HEK293 (cell line): ENCODE data around the gene EFCAB6.

ENCODE experiments used
- MEIS1 ChIP-seq: sonication (generic); formaldehyde crosslinking; IDR thresholded peaks from 2 replicates; pipeline ENCODE4 v1.8.1; 2022; ENCODE audit warnings: missing genetic modification reagents, mild to moderate bottlenecking, borderline replicate concordance
- TCF7L2 ChIP-seq: IDR thresholded peaks from 2 replicates; pipeline ENCODE4 v1.6.1; 2011; ENCODE audit warnings: low read depth, mild to moderate bottlenecking, inconsistent platforms, low read length, moderate library complexity, borderline replicate concordance
- ZFP41 ChIP-seq: fragments of 450-650 bp; formaldehyde crosslinking; IDR thresholded peaks from 2 replicates; pipeline ENCODE4 v1.5.1; 2016; ENCODE audit warnings: missing biosample characterization, missing genetic modification characterization, borderline replicate concordance
- ZNF114 ChIP-seq: fragments of 450-650 bp; formaldehyde crosslinking; IDR thresholded peaks from 2 replicates; pipeline ENCODE4 v1.5.0; 2017; ENCODE audit warnings: missing biosample characterization, missing genetic modification characterization
- ZNF350 ChIP-seq: fragments of 450-650 bp; formaldehyde crosslinking; IDR thresholded peaks from 2 replicates; pipeline ENCODE4 v1.5.0; 2017; ENCODE audit warnings: missing biosample characterization, mild to moderate bottlenecking, missing genetic modification characterization
- ZNF654 ChIP-seq: fragments of 450-650 bp; formaldehyde crosslinking; IDR thresholded peaks from 2 replicates; pipeline ENCODE4 v1.5.1; 2016; ENCODE audit warnings: low read depth, missing biosample characterization, missing genetic modification characterization
- ZNF785 ChIP-seq: fragments of 450-650 bp; formaldehyde crosslinking; IDR thresholded peaks from 2 replicates; pipeline ENCODE4 v1.5.1; 2016; ENCODE audit warnings: missing biosample characterization, missing genetic modification characterization
- TF ChIP-seq, protein P1 (sequence below): fragments of 450-650 bp; formaldehyde crosslinking; IDR thresholded peaks from 2 replicates; pipeline ENCODE4 v1.5.1; 2016; ENCODE audit warnings: missing biosample characterization, missing genetic modification characterization
- TF ChIP-seq, protein P2 (sequence below): sonication (generic); formaldehyde crosslinking; IDR thresholded peaks from 2 replicates; pipeline ENCODE4 v1.8.1; 2022; ENCODE audit warnings: mild to moderate bottlenecking, moderate library complexity, missing genetic modification reagents
- TF ChIP-seq, protein P3 (sequence below): fragments of 450-650 bp; formaldehyde crosslinking; IDR thresholded peaks from 2 replicates; pipeline ENCODE4 v1.5.1; 2016; ENCODE audit warnings: missing biosample characterization, missing genetic modification characterization
- TF ChIP-seq, protein P4 (sequence below): fragments of 450-650 bp; formaldehyde crosslinking; IDR thresholded peaks from 2 replicates; pipeline ENCODE4 v1.5.1; 2016; ENCODE audit warnings: missing biosample characterization, missing genetic modification characterization
- TF ChIP-seq, protein P5 (sequence below): fragments of 450-650 bp; formaldehyde crosslinking; IDR thresholded peaks from 2 replicates; pipeline ENCODE4 v1.5.1; 2017; ENCODE audit warnings: missing biosample characterization, missing genetic modification characterization
- TF ChIP-seq, protein P6 (sequence below): fragments of 450-650 bp; IDR thresholded peaks from 2 replicates; pipeline ENCODE4 v1.5.1; 2018; ENCODE audit warnings: missing biosample characterization, missing genetic modification characterization
- TF ChIP-seq, protein P7 (sequence below): fragments of 450-650 bp; formaldehyde crosslinking; IDR thresholded peaks from 2 replicates; pipeline ENCODE4 v1.5.1; 2016; ENCODE audit warnings: missing biosample characterization, missing genetic modification characterization

DNA sequence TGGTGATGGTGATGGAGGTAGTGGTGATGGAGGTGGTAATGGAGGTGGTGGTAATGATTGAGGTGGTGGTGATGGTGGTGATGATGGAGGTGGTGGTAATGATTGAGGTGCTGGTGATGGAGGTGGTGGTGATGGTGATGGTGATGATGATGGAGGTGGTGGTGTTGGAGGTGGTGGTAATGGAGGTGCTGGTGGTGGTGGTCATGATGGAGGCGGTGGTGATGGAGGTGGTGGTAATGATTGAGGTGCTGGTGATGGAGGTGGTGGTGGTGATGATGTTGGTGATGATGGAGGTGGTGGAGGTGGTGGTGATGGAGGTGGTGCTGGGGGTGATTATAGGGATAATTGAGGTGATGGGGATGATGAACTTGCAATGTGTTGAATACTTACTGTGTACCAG, 320.4 kb downstream of the EFCAB6 start:
- TF ChIP-seq, protein P1, sequence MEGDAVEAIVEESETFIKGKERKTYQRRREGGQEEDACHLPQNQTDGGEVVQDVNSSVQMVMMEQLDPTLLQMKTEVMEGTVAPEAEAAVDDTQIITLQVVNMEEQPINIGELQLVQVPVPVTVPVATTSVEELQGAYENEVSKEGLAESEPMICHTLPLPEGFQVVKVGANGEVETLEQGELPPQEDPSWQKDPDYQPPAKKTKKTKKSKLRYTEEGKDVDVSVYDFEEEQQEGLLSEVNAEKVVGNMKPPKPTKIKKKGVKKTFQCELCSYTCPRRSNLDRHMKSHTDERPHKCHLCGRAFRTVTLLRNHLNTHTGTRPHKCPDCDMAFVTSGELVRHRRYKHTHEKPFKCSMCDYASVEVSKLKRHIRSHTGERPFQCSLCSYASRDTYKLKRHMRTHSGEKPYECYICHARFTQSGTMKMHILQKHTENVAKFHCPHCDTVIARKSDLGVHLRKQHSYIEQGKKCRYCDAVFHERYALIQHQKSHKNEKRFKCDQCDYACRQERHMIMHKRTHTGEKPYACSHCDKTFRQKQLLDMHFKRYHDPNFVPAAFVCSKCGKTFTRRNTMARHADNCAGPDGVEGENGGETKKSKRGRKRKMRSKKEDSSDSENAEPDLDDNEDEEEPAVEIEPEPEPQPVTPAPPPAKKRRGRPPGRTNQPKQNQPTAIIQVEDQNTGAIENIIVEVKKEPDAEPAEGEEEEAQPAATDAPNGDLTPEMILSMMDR (tag by site-specific recombination) = no peak
- TF ChIP-seq, protein P2, sequence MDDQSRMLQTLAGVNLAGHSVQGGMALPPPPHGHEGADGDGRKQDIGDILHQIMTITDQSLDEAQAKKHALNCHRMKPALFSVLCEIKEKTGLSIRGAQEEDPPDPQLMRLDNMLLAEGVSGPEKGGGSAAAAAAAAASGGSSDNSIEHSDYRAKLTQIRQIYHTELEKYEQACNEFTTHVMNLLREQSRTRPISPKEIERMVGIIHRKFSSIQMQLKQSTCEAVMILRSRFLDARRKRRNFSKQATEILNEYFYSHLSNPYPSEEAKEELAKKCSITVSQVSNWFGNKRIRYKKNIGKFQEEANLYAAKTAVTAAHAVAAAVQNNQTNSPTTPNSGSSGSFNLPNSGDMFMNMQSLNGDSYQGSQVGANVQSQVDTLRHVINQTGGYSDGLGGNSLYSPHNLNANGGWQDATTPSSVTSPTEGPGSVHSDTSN (CRISPR knock-in tag) = no peak
- TF ChIP-seq, protein P3, sequence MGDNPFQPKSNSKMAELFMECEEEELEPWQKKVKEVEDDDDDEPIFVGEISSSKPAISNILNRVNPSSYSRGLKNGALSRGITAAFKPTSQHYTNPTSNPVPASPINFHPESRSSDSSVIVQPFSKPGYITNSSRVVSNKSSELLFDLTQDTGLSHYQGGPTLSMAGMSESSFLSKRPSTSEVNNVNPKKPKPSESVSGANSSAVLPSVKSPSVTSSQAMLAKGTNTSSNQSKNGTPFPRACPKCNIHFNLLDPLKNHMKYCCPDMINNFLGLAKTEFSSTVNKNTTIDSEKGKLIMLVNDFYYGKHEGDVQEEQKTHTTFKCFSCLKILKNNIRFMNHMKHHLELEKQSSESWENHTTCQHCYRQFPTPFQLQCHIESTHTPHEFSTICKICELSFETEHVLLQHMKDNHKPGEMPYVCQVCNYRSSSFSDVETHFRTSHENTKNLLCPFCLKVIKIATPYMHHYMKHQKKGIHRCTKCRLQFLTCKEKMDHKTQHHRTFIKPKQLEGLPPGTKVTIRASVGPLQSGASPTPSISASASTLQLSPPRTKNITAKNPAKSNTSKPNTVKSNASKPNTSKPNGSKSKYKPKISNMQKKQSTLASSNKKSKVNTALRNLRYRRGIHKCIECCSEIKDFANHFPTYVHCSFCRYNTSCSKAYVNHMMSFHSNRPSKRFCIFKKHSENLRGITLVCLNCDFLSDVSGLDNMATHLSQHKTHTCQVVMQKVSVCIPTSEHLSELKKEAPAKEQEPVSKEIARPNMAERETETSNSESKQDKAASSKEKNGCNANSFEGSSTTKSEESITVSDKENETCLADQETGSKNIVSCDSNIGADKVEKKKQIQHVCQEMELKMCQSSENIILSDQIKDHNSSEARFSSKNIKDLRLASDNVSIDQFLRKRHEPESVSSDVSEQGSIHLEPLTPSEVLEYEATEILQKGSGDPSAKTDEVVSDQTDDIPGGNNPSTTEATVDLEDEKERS (tag by site-specific recombination) = no peak
- TF ChIP-seq ZNF785 (tag by site-specific recombination) (no peak), MEIS1 (CRISPR knock-in tag) (no peak), ZNF350 (tag by site-specific recombination) (no peak), ZNF114 (tag by site-specific recombination) (no peak), ZFP41 (tag by site-specific recombination) (no peak), TCF7L2 (no peak), ZNF654 (tag by site-specific recombination) (no peak)
- TF ChIP-seq, protein P4, sequence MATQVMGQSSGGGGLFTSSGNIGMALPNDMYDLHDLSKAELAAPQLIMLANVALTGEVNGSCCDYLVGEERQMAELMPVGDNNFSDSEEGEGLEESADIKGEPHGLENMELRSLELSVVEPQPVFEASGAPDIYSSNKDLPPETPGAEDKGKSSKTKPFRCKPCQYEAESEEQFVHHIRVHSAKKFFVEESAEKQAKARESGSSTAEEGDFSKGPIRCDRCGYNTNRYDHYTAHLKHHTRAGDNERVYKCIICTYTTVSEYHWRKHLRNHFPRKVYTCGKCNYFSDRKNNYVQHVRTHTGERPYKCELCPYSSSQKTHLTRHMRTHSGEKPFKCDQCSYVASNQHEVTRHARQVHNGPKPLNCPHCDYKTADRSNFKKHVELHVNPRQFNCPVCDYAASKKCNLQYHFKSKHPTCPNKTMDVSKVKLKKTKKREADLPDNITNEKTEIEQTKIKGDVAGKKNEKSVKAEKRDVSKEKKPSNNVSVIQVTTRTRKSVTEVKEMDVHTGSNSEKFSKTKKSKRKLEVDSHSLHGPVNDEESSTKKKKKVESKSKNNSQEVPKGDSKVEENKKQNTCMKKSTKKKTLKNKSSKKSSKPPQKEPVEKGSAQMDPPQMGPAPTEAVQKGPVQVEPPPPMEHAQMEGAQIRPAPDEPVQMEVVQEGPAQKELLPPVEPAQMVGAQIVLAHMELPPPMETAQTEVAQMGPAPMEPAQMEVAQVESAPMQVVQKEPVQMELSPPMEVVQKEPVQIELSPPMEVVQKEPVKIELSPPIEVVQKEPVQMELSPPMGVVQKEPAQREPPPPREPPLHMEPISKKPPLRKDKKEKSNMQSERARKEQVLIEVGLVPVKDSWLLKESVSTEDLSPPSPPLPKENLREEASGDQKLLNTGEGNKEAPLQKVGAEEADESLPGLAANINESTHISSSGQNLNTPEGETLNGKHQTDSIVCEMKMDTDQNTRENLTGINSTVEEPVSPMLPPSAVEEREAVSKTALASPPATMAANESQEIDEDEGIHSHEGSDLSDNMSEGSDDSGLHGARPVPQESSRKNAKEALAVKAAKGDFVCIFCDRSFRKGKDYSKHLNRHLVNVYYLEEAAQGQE = no peak
- TF ChIP-seq, protein P5, sequence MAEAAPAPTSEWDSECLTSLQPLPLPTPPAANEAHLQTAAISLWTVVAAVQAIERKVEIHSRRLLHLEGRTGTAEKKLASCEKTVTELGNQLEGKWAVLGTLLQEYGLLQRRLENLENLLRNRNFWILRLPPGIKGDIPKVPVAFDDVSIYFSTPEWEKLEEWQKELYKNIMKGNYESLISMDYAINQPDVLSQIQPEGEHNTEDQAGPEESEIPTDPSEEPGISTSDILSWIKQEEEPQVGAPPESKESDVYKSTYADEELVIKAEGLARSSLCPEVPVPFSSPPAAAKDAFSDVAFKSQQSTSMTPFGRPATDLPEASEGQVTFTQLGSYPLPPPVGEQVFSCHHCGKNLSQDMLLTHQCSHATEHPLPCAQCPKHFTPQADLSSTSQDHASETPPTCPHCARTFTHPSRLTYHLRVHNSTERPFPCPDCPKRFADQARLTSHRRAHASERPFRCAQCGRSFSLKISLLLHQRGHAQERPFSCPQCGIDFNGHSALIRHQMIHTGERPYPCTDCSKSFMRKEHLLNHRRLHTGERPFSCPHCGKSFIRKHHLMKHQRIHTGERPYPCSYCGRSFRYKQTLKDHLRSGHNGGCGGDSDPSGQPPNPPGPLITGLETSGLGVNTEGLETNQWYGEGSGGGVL (tag by site-specific recombination) = no peak
- TF ChIP-seq, protein P6, sequence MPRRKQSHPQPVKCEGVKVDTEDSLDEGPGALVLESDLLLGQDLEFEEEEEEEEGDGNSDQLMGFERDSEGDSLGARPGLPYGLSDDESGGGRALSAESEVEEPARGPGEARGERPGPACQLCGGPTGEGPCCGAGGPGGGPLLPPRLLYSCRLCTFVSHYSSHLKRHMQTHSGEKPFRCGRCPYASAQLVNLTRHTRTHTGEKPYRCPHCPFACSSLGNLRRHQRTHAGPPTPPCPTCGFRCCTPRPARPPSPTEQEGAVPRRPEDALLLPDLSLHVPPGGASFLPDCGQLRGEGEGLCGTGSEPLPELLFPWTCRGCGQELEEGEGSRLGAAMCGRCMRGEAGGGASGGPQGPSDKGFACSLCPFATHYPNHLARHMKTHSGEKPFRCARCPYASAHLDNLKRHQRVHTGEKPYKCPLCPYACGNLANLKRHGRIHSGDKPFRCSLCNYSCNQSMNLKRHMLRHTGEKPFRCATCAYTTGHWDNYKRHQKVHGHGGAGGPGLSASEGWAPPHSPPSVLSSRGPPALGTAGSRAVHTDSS = no peak
- TF ChIP-seq, protein P7, sequence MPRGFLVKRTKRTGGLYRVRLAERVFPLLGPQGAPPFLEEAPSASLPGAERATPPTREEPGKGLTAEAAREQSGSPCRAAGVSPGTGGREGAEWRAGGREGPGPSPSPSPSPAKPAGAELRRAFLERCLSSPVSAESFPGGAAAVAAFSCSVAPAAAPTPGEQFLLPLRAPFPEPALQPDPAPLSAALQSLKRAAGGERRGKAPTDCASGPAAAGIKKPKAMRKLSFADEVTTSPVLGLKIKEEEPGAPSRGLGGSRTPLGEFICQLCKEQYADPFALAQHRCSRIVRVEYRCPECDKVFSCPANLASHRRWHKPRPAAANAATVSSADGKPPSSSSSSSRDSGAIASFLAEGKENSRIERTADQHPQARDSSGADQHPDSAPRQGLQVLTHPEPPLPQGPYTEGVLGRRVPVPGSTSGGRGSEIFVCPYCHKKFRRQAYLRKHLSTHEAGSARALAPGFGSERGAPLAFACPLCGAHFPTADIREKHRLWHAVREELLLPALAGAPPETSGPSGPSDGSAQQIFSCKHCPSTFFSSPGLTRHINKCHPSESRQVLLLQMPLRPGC (tag by site-specific recombination) = no peak
